ENCODE measurements around the gene MYH14. TPM values are rescaled to one million over a fixed set of nuclear protein-coding genes. Genes with fewer than 3 reads are reported as not detected.

Gene MYH14
- polyA plus RNA-seq, 3 donors, result 23.1 to 33.4 (median 24.1) TPM

DNA sequence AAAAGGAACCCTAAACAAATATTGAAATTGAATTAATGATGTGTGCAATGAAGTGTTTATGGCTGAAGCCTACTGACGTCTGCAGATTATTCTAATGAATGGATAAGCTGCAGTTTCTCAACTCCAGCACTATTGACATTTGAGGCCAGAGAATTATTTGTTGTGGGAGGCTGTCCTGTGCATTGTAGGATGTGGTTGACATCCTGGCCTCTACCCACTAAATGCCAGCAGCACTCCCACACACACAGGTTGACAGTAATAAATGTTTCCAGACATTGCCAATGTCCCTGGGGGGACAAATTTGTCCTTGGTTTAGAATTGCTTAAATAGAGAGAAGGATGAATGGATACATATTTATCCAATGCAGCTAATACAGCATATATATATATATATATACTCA lies 19.2 kb upstream of the MYH14 start:
- DNase-seq (ENCODE audit: extremely low read depth in 1 of 11, low read depth in 9 of 11, low spot score in 4 of 11), result no peak

DNA sequence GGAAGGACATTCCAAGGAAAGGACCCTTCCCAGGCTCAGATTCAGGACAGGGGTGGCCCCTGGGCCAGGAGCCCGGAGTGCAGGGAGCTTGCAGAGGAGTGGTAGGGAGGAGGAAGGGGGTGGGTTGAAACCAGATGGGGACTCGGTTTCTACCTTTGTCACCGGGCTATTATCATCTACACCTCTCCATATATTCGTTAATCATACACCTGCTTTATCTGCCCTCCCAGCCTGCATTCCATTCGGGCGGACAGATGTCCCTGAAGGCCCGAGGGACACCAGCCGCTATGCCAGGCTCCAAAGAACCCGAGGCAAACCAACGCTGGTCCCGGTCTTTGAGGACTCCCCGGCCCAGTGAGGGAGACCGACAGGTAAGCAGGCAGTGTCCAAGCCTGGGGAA lies 15.5 kb upstream of the MYH14 start:
- no peak for DNase-seq (ENCODE audit: extremely low read depth in 1 of 11, low read depth in 9 of 11, low spot score in 4 of 11)

DNA sequence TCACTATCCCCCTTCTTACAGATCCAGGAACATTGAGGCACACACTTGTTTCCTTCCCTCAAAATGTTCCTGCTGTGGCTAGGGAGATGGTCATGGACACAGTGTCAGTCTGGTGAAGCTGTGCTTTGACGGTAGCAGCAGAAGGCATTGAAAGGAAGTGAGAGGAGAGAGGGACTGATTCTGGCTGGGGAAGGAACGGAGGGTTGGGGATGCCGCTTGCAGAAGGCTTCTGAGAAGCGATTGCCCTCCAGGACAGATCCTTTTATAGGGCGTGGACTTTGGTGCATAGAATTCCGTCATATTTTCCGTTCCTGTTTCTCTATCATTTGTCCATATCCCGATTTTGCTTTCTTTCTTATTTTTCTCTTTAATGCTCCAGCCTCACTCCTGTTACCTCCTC lies 14.1 kb upstream of the MYH14 start:
- no peak for DNase-seq (ENCODE audit: extremely low read depth in 1 of 11, low read depth in 9 of 11, low spot score in 4 of 11)

DNA sequence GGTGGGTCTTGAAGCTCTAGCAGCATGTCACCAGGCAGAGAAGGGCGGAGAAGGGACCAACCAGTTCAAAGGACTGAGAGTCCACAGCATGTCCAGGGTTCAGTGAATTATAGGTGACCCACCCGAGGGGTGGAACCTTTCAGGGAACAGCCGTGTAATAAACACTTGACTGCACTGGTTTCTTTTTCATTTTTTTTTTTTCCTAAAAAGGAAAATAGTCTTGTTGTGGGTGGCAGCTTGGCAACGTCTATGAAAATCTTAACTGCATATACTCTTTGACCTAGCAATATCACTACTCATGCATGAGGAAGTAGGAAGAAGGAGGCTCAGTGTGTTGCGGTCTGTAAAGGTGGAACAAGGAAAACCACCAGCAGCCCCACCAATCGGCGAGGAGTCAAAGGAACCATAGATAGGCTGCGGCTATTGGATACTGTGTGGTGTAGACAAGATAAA lies 13.0 kb upstream of the MYH14 start:
- DNase-seq (ENCODE audit: extremely low read depth in 1 of 11, low read depth in 9 of 11, low spot score in 4 of 11), result no peak

DNA sequence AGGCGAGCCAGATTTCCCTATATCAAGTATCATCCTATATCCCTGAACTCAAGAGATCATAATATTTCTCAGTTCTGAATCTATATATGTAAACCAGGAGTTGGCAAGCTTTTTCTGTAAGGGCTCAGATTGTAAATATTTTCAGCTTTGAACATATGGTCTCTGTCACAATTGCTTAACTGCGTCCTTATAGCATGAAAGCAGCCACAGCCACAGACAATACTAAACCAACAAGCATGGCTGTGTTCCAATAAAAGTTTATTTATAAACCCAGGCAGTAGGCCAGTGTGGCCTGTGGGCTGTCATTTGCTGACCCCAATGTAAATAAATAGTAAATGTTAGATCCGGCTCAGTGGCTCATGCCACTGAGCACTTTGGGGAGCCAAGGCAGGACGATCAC lies 12.2 kb upstream of the MYH14 start:
- peak in 4 of 11 donors; percentile 48 to 73 (median 61) for DNase-seq (ENCODE audit: extremely low read depth in 1 of 11, low read depth in 9 of 11, low spot score in 4 of 11)

DNA sequence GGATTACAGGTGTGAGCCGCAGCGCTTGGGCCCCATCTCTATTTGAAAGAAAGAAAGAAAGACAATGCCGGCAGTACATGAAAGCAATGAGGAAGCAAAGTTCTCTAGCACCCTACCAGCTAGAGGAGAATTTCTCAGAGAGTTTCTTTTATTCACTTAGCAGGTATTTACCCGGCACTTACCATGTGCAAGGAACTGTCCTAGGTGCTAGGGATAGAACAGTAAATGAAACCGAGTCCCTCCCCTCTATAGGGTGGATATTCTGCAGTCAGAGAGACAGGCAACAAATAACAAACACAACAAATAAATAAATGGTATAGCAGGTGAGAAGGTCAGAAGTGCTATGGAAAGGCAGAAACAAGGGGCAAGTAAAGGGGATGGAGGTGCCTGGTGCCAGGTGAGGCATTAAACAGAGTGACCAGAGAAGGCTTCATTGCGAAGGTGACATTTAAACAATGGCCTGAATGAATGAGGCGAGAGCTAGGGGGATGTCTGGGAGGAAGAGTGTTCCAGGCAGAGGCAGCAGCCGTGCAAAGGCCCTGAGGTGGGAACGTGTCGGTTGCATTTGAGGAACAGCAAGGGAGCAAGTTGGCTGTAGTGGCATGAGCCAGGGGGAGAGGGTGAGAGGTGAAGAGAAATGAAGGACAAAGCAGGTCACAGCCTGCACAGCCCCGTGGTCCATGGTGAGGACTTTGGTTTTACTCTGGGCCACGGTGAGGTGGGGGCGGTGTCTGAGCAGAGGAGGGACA lies 10.8 kb upstream of the MYH14 start:
- DNase-seq (ENCODE audit: extremely low read depth in 1 of 11, low read depth in 9 of 11, low spot score in 4 of 11), result no peak

DNA sequence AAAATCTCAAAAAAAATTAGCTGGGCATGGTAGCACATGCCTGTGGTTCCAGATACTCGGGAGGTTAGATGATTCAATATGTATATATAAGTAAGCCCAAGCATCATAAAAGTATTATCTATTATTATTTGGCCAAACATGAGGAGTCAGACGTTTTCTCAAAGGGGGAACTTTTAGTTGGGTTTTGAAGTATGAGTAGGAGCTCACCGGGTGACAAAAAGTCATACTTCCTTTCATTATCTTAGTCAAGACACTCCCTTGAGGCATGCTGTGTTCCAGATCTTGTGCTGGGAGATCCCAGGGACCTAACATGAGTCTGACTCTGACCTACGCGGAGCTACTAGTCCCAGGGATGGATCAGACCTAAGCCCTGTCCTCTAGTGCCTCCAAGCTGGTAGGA lies 8.2 kb upstream of the MYH14 start:
- DNase-seq (ENCODE audit: extremely low read depth in 1 of 11, low read depth in 9 of 11, low spot score in 4 of 11), result no peak

DNA sequence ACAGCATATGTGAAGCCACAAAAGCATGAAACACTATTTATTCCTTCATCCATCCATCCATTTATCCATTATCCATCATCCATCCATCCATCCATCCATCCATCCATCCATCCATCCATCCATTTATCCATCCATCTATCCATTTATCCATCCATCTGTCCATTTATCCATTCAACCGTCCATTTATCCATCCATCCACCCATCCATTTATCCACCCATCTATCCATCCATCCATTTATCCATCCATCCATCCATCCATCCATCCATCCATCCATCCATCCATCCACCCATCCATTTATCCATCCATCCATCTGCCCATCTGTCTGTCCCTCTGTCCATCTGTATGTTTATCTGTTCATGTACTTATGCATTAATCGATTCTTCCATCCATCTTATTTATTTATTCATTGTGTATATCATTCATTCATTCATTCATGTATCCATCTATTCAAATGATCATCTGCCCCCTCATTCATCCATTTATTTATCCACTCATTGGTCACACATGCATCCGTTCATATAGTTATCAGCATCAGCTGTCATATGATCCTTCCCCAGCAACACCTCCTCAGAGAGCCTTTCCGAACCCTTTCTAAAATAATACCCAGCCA lies 7.0 kb upstream of the MYH14 start:
- no peak for DNase-seq (ENCODE audit: extremely low read depth in 1 of 11, low read depth in 9 of 11, low spot score in 4 of 11)

DNA sequence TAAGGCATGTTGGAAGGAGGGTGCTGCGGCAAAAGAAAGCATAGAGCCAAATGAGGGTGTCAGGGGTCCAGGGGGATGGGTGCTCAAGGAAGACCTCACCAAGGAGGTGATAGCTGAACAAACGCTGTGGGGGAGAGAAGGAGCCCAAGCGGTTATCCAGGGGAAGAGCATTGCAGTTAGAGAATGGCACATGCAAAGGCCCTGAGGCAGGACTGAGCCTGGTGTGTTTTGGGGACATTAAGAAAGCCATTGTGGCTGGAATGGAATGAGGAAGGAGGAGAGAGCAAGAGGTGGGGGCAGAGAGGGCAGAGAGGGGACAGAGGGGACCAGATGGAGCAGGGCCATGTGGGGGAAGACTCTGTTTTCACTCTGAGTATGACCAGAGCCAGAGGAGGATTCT lies 6.1 kb upstream of the MYH14 start:
- no peak for DNase-seq (ENCODE audit: extremely low read depth in 1 of 11, low read depth in 9 of 11, low spot score in 4 of 11)

DNA sequence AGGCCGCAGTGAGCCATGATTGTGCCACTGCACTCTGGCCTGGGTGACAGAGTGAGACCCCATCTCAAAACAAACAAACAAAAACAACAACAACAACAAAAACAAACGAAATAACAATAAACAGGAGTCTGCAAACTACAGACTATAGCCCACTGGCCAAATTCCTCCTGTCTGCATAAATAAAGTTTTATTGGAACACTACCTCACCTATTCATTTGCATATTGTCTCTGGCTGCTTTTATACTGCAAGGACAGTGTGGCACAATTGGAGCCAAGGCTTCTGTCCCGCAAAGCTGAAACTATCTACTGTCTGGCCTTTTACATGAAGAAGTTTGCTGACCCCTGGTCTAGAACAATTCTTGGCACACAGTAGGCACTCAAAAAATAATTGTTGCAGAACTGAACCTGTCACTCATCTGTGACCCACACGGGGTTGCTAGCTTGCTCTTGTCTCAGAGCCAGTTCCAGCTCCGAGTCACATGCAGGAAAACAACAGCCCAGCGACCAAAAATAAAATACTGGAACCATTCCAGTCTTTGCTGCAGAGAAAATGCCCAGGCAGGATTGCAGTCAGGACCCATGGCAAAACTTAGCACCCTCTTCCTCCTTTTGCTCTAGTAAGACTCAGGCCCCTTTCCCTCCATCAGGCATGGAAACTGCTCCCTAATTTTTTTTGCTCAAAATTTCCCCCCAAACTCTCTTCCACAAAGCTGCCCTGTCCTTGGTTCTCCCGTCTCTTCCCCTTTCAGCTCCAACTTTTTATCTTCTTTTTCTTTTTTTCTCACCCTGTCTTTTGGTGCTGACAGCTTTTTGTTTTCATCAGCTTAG lies 4.8 kb upstream of the MYH14 start:
- no peak for DNase-seq (ENCODE audit: extremely low read depth in 1 of 11, low read depth in 9 of 11, low spot score in 4 of 11)

DNA sequence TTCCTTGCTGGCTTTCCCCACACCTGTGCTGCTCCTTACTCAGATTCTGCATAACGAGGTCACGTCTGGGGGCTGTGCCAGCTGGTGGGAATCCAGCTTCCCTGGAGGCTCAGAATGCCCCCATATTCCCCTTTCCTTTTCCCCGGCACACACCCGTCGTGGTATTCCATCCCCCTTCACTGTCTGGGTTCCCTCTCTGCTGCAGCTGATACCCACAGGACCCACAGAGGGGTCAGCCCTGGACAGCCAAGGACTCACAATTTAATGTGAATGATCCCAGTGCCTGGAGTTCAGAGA lies 4.2 kb upstream of the MYH14 start:
- no peak for DNase-seq (ENCODE audit: extremely low read depth in 1 of 11, low read depth in 9 of 11, low spot score in 4 of 11)

DNA sequence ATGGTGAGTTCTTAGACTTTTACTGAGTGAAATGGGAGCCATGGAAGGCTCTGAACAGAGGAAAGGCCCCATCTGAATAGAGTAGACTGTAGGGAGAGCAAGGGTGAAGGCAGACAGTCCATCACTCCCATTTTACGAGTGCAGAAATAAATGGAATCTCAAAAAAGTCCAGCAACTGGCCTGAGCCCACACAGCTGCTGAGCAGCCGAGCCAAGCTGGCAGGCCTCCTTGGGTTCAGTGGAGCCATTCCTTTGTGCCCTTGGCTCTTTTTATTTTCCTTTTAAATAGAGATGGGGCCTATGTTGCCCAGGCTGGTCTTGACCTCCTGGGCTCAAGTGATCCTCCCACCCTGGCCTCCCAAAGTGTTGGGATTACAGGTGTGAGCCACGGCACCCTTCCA lies 1.0 kb upstream of the MYH14 start:
- DNase-seq (ENCODE audit: extremely low read depth in 1 of 11, low read depth in 9 of 11, low spot score in 4 of 11), result no peak

DNA sequence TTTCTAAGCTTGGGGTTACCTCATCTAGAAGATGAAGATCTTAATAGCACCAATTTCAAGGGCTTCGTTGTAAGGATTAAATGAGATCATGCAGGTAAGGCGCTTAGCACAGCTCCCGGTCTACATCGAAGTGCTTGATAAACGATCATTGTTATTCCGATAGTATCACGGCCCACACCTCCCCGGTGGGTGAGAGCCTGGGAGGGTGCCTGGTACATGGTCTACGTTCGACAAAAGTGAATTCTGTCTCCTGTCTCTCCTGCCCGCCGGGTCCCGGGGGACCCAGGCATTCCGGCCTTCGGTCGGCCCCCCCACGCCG lies 501 bp upstream of the MYH14 start:
- no peak for DNase-seq (ENCODE audit: extremely low read depth in 1 of 11, low read depth in 9 of 11, low spot score in 4 of 11)

DNA sequence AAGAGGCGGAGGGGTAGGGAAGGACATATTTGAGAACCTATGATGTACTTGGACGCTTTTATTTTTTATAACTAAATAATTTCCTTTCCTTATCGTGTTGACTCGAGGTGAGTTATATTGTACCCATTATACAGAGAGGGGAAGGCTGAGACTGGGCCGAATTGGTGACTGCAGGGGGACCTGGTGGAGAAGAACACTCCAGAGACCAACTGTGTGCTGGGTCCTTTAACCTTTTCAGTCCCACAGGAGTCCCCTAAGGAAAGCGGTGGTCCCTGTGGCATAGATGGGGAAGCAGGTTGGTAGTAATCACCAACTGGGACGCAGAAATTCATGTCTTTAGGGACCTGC lies 633 bp downstream of the MYH14 start:
- DNase-seq (ENCODE audit: extremely low read depth in 1 of 11, low read depth in 9 of 11, low spot score in 4 of 11), result no peak

DNA sequence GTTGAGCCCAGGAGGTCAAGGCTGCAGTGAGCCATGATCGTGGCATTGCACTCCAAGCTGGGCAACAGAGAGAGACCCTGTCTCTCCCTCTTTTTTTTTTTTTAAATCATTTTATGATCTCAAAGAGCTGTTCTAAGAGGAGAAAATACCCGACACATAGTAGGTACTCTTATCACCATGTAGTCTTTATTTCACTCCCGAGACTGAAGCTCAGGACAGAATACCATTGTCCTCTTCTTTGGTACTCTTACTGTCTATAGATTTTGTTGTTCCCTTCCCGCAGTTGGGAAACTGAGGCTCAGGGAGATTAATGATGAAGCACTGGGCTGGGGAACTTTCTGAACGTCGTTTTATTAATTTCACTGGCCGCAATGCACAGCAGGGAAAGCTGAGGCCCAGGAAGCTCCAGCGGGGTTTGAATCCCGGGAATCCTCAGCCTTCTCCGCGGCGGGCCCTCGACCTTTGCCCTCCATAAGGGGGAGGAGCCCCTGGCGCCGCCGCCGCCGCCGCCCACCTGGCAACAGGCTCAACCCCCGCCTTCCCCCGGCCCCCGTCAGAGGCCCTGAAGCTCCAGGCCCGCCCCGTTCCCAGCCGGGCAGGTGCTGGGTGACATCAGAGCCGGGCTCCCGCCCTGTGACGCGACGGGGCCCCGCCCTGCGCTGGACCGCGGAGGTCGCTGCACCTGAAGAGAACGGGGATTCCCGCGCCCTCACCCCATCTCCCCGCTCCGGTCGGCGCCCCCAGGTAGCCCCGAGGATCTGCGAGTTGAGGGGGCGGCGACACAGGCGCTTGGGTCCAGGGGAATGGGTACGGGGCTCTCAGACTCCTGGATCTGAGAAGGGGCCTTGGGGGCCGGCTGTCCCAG lies 1.6 kb downstream of the MYH14 start:
- DNase-seq (ENCODE audit: extremely low read depth in 1 of 11, low read depth in 9 of 11, low spot score in 4 of 11), result peak in 7 of 11 donors; percentile 44 to 71 (median 54)

DNA sequence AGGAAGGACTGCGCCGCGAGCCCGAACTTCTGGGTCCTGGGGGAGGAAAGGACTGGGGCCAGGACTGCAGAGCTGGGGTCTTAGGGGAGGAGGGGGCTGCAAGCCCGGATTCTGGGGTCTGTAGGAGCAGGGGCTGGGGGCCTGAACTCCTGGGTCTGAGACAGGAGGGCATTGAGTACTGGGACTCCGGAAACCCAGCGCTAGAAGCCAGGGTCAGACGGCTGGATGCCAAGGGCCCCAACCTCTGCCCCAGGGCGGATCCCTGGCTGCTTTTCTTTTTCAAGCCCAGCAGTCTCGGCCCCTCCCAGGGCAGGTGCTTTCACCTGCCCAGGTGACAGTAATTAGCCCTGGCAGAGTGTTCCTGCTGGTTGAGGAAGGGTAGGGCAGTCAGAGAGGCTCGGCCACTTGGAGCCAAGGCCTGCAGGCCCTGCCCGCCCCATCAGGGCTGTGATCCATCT lies 2.3 kb downstream of the MYH14 start:
- DNase-seq (ENCODE audit: extremely low read depth in 1 of 11, low read depth in 9 of 11, low spot score in 4 of 11), result no peak

DNA sequence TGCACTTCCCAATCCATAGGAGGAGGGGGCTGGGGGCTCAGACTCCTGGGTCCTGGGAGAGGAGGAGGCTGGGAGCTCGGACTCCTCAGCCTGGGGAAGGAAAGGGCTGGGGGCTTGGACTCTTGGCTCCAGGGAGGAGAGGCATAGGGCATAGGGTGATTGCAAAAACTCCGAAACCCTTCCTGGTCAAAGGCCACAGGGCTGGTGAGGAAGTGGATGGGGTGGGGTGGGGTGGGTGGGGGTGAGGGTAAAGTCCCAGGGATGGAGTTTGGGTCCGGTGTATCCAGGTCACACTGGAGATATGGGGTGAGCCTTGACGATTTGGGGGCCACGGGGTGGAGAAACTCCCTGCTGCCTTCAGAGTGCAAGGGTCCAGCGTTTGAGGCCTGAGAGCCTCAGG lies 2.8 kb downstream of the MYH14 start:
- DNase-seq (ENCODE audit: extremely low read depth in 1 of 11, low read depth in 9 of 11, low spot score in 4 of 11), result no peak

DNA sequence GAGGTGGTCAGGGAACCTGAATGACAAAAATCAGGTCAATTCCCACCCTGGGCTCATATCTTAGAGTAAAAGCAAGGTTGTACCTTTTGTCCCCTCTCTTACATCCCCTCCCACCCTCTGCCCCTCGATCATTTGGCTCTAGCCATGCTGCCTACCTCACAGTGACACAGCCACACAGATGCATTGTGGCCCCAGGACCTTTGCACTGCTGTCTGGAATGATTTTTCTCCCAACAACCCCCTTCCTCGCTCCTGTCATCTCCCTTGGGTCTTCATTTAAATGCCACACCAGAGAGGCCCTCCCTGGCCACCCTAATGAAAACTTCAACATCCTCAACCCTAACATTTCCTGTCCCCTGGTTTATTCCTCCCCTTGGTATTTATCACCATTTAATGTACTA lies 4.3 kb downstream of the MYH14 start:
- DNase-seq (ENCODE audit: extremely low read depth in 1 of 11, low read depth in 9 of 11, low spot score in 4 of 11), result no peak

DNA sequence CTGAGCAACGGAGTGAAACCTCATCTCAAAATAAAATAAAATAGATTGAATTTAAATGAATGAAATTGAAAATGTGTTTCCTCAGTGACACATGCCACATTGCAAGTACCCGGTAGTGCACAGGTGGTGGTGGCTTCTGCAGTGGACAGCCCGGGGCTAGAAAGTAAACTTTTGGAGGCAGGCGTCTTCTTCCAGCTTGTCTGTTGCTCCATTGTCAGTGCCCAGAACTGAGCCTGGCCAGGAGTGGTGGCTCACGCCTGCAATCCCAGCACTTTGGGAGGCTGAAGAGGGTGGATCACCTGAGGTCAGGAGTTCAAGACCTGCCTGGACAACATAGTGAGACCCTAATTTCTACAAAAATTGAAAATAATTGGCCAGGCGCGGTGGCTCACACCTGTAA lies 5.7 kb downstream of the MYH14 start:
- no peak for DNase-seq (ENCODE audit: extremely low read depth in 1 of 11, low read depth in 9 of 11, low spot score in 4 of 11)

DNA sequence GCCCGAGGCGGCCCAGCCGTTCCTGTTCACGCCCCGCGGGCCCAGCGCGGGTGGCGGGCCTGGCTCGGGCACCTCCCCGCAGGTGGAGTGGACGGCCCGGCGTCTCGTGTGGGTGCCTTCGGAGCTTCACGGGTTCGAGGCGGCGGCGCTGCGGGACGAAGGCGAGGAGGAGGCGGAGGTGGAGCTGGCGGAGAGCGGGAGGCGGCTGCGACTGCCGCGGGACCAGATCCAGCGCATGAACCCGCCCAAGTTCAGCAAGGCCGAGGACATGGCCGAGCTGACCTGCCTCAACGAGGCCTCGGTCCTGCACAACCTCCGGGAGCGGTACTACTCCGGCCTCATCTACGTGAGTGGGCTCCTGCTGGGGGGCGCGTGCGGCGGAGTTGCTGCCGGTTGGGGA lies 7.0 kb downstream of the MYH14 start:
- no peak for DNase-seq (ENCODE audit: extremely low read depth in 1 of 11, low read depth in 9 of 11, low spot score in 4 of 11)
